GM12878 (cell line): ENCODE measurements around the gene MDC1. TPM values are rescaled to one million over a fixed set of nuclear protein-coding genes. Genes with fewer than 3 reads are reported as not detected.

Source experiments
- ATF2 ChIP-seq: IDR thresholded peaks from 2 replicates; pipeline ENCODE4 v1.6.1; 2012; ENCODE audit warnings: low read length, inconsistent platforms
- CBFB ChIP-seq: IDR thresholded peaks from 2 replicates; pipeline ENCODE4 v1.6.1; 2016; ENCODE audit warnings: antibody characterized with exemption, low read depth
- CREM ChIP-seq: IDR thresholded peaks from 2 replicates; pipeline ENCODE4 v1.6.1; 2014; ENCODE audit warnings: antibody characterized with exemption, low read depth
- FOS ChIP-seq: IDR thresholded peaks from 3 replicates; pipeline ENCODE4 v1.6.1; 2011; ENCODE audit warnings: borderline replicate concordance; ENCODE audit not compliant: insufficient read length; ENCODE audit errors: extremely low read depth
- GATAD2B ChIP-seq: fragments of 450-650 bp; conservative IDR thresholded peaks from 2 replicates; pipeline ENCODE4 v1.6.1; 2017; ENCODE audit warnings: low read depth, mild to moderate bottlenecking, moderate library complexity
- LARP7 ChIP-seq: fragments of 450-650 bp; IDR thresholded peaks from 2 replicates; pipeline ENCODE4 v1.6.1; 2017; ENCODE audit warnings: mild to moderate bottlenecking
- MLLT1 ChIP-seq: fragments of 450-650 bp; IDR thresholded peaks from 2 replicates; pipeline ENCODE4 v1.6.1; 2016; ENCODE audit warnings: mild to moderate bottlenecking
- MTA2 ChIP-seq: fragments of 450-650 bp; IDR thresholded peaks from 2 replicates; pipeline ENCODE4 v1.6.1; 2016; ENCODE audit warnings: low read depth, mild to moderate bottlenecking, moderate library complexity
- MXI1 ChIP-seq: fragments of 150-350 bp; IDR thresholded peaks from 2 replicates; pipeline ENCODE4 v1.6.1; 2011; ENCODE audit warnings: low read depth, mild to moderate bottlenecking, inconsistent platforms, low read length, improper control_type of control experiment
- NFXL1 ChIP-seq: fragments of 450-650 bp; IDR thresholded peaks from 2 replicates; pipeline ENCODE4 v1.6.1; 2017; ENCODE audit warnings: antibody characterized with exemption, mild to moderate bottlenecking, borderline replicate concordance
- NR2C1 ChIP-seq: fragments of 450-650 bp; IDR thresholded peaks from 2 replicates; pipeline ENCODE4 v1.6.1; 2017; ENCODE audit warnings: antibody characterized with exemption, mild to moderate bottlenecking, moderate library complexity
- PKNOX1 ChIP-seq: fragments of 450-650 bp; IDR thresholded peaks from 2 replicates; pipeline ENCODE4 v1.6.1; 2016; ENCODE audit warnings: mild to moderate bottlenecking
- PML ChIP-seq: IDR thresholded peaks from 2 replicates; pipeline ENCODE4 v1.6.1; 2012; ENCODE audit warnings: low read length, inconsistent platforms
- POU2F2 ChIP-seq: IDR thresholded peaks from 3 replicates; pipeline ENCODE4 v1.6.1; 2011; ENCODE audit warnings: low read depth, mild to moderate bottlenecking, low read length, borderline replicate concordance
- RAD51 ChIP-seq: fragments of 450-650 bp; IDR thresholded peaks from 2 replicates; pipeline ENCODE4 v1.6.1; 2016; ENCODE audit warnings: moderate library complexity, mild to moderate bottlenecking, inconsistent platforms
- SKIL ChIP-seq: fragments of 450-650 bp; IDR thresholded peaks from 2 replicates; pipeline ENCODE4 v1.6.1; 2017; ENCODE audit warnings: mild to moderate bottlenecking, low read depth, inconsistent platforms; ENCODE audit not compliant: poor library complexity, severe bottlenecking
- SMAD1 ChIP-seq: fragments of 450-650 bp; IDR thresholded peaks from 2 replicates; pipeline ENCODE4 v1.6.1; 2018; ENCODE audit warnings: mild to moderate bottlenecking, low read depth; ENCODE audit not compliant: partially characterized antibody
- SP1 ChIP-seq: IDR thresholded peaks from one replicate; pipeline ENCODE4 v1.6.1; 2011; ENCODE audit warnings: low read depth, low read length
- TAF1 ChIP-seq: IDR thresholded peaks from 2 replicates; pipeline ENCODE4 v1.6.1; 2011; ENCODE audit warnings: mild to moderate bottlenecking, low read depth, low read length, borderline replicate concordance
- TARDBP ChIP-seq: IDR thresholded peaks from 2 replicates; pipeline ENCODE4 v1.6.1; 2016; ENCODE audit warnings: borderline replicate concordance
- ZBTB40 ChIP-seq: fragments of 450-650 bp; IDR thresholded peaks from 2 replicates; pipeline ENCODE4 v1.6.1; 2016; ENCODE audit warnings: mild to moderate bottlenecking, moderate library complexity, borderline replicate concordance
- polyA plus RNA-seq, 11 experiments: library from polyadenylated mRNA; depleted of rRNA in 4 of 11; unstranded in 6 of 11; stranded (reverse) in 5 of 11; fragments of >200 nt; fragmentation: Nextera tagmentation in 4 of 11; fragmentation: Illumina TruSeq in 1 of 11; extraction: Ambion mirVana in 4 of 11; extraction: Trizol in 1 of 11; gene quantifications; 1 replicate in 1 of 11; 2 replicates in 10 of 11; pipeline versions ENCODE4 v1.2.1 to v1.2.3, GENCODE V29; 2011 to 2016; ENCODE audit warnings: inconsistent platforms in 2 of 11, missing spikeins in 2 of 11, low read depth in 1 of 11
- total RNA-seq, 4 experiments: library from RNA; depleted of rRNA in 3 of 4; stranded (reverse); fragments of >200 nt in 3 of 4; fragmentation: Illumina TruSeq in 1 of 4; extraction: Trizol in 1 of 4; gene quantifications; 2 replicates each; pipeline versions ENCODE4 v1.2.1 to v1.2.3, GENCODE V29; 2013 to 2021

The MDC1 gene
- total and polyA plus RNA-seq, 10 of the 15 experiments (the other 5 are each of a cell fraction or from before 2014, with no cell fraction given): 5.1 to 62.5 (median 22.4) TPM

- no peak for TF ChIP-seq ATF2
- no peak for TF ChIP-seq ZBTB40
- TF ChIP-seq RAD51: peak; percentile 12; the same call in 1 of the 2 replicates
- TF ChIP-seq FOS: no peak
- peak; percentile 100 for TF ChIP-seq NFXL1
- TF ChIP-seq CREM: peak; percentile 76
- peak; percentile 52 for TF ChIP-seq NR2C1
- TF ChIP-seq SKIL: peak; percentile 49
- TF ChIP-seq CBFB: no peak
- TF ChIP-seq GATAD2B: peak; percentile 96
- peak; percentile 24; the same call in 1 of the 3 replicates for TF ChIP-seq POU2F2
- peak; percentile 74 for TF ChIP-seq PKNOX1
- TF ChIP-seq LARP7: peak; percentile 84
- peak; percentile 77 for TF ChIP-seq MTA2
- TF ChIP-seq MLLT1: peak; percentile 72
- no peak for TF ChIP-seq PML
- TF ChIP-seq TAF1: no peak
- peak; percentile 89 for TF ChIP-seq SP1
- TF ChIP-seq MXI1: peak; percentile 28
- TF ChIP-seq SMAD1: peak; percentile 58
- TF ChIP-seq TARDBP: no peak
These were observed 30.0 kb downstream of the MDC1 start (continued) for GRCh38 chr6:30686908-30687658.
